Stimulated activated CD4-positive, alpha-beta T cell treated with anti-CD3 and anti-CD28 coated beads, Interleukin-4, amount 100 ng/mL, for 4 hours (primary cell): Measurements from ENCODE around the gene EVL.

Experiments
- DNase-seq, 2 experiments: peaks; one replicate each; pipeline ENCODE4 v3.0.0-alpha.2; 2020

The EVL gene

GRCh38 chr14:100114109-100114765, 49.0 kb downstream of the EVL start:
- no peak for DNase-seq

DNA sequence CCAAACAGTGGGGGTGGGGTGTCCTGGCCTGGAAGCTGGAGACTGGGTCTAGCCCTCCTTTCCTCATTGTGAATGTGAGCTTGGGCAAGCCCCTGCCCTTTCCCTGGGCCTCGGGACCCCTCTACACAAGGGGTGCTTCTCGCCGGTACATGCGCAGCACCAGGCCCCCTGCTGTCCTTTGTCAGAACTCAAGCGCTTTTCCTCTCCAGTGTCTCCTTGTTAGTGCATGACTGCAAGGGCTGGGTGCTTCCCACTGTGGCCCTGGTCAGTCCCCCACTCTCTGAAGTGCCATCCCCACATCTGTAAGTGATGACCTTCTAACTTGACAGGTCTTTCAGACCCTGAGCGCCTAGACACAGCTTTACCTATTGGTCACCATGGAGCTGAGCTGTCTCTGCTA, 50.0 kb downstream of the EVL start:
- DNase-seq = no peak

GRCh38 chr14:100115726-100116125, 50.5 kb downstream of the EVL start:
- no peak for DNase-seq

- DNase-seq = no peak
Measured at GRCh38 chr14:100116134-100116533, 50.9 kb downstream of the EVL start.

GRCh38 chr14:100117026-100117425, 51.8 kb downstream of the EVL start:
- DNase-seq = no peak

GRCh38 chr14:100117633-100118395, 52.6 kb downstream of the EVL start:
- DNase-seq = no peak

GRCh38 chr14:100118396-100119011, 53.3 kb downstream of the EVL start:
- peak in 1 of 2 experiments; percentile 15 for DNase-seq

DNA sequence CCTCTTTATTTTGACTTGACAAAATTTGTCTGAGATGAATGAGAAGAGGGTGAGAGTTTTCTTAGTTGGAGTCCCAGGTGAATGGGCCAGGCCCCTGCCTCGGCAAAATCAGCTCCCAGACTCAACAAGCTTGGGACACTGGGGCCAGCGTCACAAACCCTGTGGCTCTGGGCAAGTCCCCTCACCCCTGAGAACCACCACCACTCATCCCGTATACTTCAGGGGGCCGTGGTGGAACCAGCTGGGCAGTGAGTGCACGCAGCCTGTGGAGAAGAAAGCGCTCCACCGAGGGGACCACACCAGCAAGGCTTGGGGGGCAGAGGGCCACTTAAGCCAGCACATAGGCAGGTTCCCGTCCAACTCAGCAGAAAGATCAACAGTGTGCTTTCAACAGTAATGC, 54.0 kb downstream of the EVL start:
- no peak for DNase-seq

- DNase-seq = no peak
Measured at GRCh38 chr14:100120522-100121269, 55.5 kb downstream of the EVL start.

DNA sequence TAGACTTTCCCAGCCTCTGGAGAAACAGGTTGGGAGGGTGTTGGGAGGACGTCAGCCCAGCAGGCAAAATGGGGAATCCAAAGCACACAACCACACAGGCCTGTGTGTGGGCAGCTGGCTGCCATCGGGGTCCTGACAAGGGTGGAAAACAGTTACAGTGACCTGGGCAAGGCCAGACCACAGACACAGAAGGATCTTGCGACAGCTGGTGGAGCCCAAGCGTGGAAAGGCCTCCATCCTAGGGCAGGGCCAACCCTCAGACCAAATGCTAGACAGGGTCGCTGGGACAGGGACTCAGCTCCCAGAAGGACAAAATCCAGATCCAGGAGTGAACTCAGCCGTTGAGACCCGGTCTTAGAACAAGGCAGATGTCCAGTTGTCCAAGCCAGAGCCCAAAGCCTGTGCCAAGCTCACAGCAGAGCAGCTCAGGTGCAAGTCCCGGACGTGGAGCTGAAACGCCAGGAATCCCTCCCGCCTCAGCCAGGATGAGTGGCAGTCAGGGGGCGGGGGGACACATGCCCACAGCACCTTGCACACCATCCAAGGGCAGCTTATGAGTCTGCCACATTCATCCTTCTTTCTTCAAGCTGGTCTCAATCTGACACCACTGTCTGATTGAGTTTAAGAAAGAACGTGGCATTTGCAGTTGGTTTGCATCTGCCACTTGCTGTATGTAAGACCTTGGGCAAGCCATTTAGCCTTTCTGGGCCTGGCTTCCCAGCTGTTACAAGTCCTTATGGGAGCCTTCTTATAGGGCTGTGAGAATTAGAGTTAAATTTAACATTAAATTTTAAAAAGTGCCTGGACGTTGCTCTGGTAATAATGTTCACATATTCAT, 56.6 kb downstream of the EVL start:
- no peak for DNase-seq

- no peak for DNase-seq
Measured at GRCh38 chr14:100122481-100123223, 57.4 kb downstream of the EVL start.

DNA sequence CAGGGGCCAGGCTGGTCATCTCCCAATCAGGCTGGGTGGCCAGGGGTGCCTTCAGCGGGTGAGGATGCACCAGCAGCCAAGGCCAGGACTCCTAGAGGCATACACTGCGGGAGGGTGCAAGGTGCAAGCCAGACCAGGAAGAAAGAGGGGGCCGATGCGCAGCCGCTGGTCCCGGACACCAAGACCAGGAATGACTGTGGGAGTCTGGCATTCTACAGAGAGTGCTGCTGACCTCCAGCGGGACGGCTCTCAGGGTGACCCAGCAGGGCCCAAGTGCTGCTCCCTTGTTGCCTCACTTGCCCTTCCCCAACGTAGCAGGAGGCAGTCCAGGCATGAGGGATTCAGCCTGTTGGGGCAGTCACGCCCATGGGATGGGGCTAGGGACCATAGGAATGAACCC, 58.4 kb downstream of the EVL start:
- no peak for DNase-seq

DNA sequence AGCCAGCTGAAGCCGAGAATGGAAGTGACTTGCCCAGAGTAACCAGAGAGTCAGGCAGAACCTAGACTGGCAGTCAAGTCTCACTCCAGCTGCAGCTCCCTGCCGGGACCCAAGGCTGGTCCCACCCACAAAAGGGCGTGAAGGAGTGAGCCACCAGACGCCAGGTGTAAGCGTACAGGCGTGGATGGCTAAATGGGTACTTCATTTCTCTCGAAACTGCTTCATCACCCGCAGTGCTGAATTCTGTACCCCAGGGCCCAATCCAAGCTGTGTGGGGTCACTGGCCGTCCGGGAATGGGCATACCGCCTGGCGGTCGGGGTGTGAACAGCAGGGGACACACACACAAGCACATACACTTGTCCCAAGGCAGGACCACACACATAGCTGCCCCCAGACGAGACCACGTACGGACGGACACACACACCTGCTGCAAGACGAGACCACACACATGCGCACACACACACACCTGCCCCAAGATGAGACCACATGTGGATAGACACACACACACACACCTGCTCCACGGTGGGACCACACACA, 59.4 kb downstream of the EVL start:
- DNase-seq = no peak

- DNase-seq = no peak
Measured at GRCh38 chr14:100126401-100126800, 61.2 kb downstream of the EVL start.

GRCh38 chr14:100127853-100128455, 62.7 kb downstream of the EVL start:
- no peak for DNase-seq

- no peak for DNase-seq
Measured at GRCh38 chr14:100128688-100129087, 63.5 kb downstream of the EVL start.

DNA sequence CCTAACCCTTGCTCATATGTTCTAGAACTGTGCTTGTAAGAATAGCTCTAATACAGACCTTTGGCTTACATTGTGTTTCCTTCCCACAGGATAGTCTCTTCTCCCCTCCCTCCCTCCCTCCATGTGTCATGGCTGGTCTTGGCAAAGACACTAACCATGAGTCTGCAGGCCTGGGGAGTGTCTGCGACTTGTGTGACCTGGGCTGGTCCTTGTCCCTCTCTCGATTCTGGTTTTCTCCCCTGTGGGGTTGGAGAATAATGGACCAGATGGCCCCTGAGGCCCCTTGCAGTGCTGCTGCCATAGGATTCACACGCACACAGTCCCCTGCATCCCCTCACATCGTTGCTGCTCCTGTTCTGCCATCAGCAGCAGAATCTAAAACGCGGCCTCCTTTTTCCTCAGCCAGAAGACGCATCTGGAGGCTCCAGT, 64.0 kb downstream of the EVL start:
- DNase-seq = no peak

DNA sequence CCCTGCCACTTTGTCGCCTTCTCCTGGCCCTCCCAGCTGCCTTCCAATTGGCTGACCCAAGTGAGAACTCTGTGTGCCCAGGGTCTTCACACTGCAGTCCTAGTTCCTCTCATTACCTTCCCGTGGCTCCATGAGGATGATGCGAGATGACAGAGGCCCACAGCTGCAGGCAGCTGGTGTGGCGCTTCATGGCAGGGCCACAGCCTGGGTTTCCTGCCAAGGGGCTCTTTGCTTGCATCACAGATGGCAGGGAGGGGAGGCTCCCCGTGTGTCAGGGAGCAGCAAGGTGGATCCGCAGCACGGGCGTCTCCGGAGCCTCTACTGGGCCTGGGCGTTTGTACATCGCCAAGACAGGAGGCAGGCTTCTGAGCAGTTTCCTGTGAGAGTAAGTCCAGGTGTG, 65.3 kb downstream of the EVL start:
- no peak for DNase-seq

DNA sequence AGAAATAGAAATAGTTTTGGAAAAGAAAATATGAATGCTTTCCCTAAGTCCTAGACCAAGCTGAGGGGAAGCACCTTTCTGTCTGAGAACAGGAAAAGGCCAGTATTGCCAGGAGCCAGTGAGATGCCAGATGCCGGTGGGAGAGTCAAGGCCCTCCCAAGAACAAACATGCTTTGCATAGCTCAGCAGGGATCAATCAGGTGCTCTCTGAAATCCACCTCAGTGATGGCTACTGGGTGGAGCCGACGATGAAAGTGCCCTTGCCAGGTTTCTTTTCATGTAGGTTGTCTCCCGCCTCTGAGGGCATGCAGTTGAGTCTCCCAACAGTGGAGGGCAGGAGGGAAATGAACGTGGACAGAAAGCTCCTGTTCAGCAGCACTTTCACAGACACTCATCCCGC, 66.0 kb downstream of the EVL start:
- DNase-seq = no peak

GRCh38 chr14:100132161-100132902, 67.1 kb downstream of the EVL start:
- no peak for DNase-seq
